ENCODE results near the gene CELSR1. TPM values are rescaled to one million over a fixed set of nuclear protein-coding genes. Genes with fewer than 3 reads are reported as not detected.

Gene CELSR1
- total RNA-seq, 1 donor from 2014 or later: 27.6 TPM

DNA sequence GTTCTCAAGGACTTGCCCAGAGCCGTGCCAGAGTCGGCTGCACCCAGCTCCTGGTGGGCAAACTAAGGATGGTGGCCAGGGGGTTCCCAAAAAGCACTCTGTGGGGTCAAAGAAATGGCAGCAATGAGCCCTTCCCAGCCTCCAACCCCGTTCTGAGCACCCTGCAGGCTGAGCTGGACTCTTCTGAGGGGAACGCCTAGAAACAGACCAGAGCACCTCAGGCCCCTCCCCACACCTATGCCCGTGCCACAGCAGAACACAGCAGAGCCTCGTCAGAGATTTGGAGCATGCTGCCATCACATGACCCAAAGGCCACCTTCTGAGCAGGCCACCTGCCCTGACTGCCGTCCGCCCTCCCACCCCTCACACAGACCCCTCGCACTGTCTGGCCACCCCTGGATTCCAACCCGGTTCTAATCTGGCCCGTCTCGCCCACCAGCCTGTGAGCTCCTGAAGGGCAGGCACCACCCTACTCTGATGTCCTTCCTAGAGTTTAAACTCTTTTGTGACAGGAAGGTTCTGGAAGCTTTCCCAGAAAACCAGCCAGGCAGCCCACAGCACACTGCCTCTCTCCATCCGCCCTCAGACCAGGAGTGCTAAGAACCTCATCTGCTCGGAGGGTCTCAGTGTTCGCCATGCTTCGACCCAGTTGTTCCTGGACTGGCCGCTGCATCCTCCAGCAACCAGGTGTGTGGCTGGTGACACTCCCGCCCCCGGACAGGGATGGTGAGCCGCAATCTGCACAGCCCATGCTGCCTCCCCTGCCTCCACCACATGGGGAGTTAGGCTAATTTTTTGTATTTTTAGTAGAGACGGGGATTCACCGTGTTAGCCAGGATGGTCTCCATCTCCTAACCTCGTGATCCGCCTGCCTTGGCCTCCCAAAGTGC is 97.6 kb downstream of the CELSR1 start:
- no peaks in the 10 kb centered on the region for H3K36me3 ChIP-seq (ENCODE audit: insufficient read depth, low read length)
- H3K4me1 ChIP-seq (ENCODE audit: insufficient read depth, low read length): no peaks in the 10 kb centered on the region
- TF ChIP-seq EZH2 (IDR thresholded peaks at IDR 0.05; ENCODE audit: insufficient read depth, low read length): no peak
- TF ChIP-seq, protein P1, sequence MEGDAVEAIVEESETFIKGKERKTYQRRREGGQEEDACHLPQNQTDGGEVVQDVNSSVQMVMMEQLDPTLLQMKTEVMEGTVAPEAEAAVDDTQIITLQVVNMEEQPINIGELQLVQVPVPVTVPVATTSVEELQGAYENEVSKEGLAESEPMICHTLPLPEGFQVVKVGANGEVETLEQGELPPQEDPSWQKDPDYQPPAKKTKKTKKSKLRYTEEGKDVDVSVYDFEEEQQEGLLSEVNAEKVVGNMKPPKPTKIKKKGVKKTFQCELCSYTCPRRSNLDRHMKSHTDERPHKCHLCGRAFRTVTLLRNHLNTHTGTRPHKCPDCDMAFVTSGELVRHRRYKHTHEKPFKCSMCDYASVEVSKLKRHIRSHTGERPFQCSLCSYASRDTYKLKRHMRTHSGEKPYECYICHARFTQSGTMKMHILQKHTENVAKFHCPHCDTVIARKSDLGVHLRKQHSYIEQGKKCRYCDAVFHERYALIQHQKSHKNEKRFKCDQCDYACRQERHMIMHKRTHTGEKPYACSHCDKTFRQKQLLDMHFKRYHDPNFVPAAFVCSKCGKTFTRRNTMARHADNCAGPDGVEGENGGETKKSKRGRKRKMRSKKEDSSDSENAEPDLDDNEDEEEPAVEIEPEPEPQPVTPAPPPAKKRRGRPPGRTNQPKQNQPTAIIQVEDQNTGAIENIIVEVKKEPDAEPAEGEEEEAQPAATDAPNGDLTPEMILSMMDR (IDR thresholded peaks at IDR 0.05; ENCODE audit: insufficient read depth, low read depth, low read length): no peak
- H3K36me3 Mint-ChIP-seq (ENCODE audit: low read depth, unreplicated experiment): peaks cover 20% of the 10 kb centered on the region
- H3K4me3 ChIP-seq (ENCODE audit: insufficient read depth, low read depth, low read length): no peak overlapping the region
- no peaks in the 10 kb centered on the region for H3K4me1 Mint-ChIP-seq (ENCODE audit: low read depth, unreplicated experiment)
- no peak overlapping the region for H3K27ac ChIP-seq (ENCODE audit: low read depth, low read length)
- H3K27me3 ChIP-seq (ENCODE audit: insufficient read depth, low read length): no peaks in the 10 kb centered on the region
- no peak for FAIRE-seq
- peak overlapping the region; percentile 59 for H3K27ac Mint-ChIP-seq (ENCODE audit: unreplicated experiment)
- H3K9me3 Mint-ChIP-seq (ENCODE audit: unreplicated experiment): no peaks in the 10 kb centered on the region
- peaks cover 2% of the 10 kb centered on the region for H3K27me3 Mint-ChIP-seq (ENCODE audit: low read depth, unreplicated experiment)
- H3K9me3 ChIP-seq (ENCODE audit: insufficient read depth, low read depth, low read length): no peaks in the 10 kb centered on the region
- peaks cover 4% of the 10 kb centered on the region for H4K20me1 ChIP-seq (ENCODE audit: insufficient read depth, low read length)
- no peaks in the 10 kb centered on the region for H3K79me2 ChIP-seq (ENCODE audit: insufficient read depth, low read length)
- H2AFZ ChIP-seq (ENCODE audit: low read depth, low read length): no peak overlapping the region
- H3K4me3 Mint-ChIP-seq (ENCODE audit: unreplicated experiment): no peak overlapping the region
- no peak overlapping the region for H3K4me2 ChIP-seq (ENCODE audit: low read length)
- no peak for DNase-seq (ENCODE audit: low read depth)
- H3K9ac ChIP-seq (ENCODE audit: low read length): no peak overlapping the region

DNA sequence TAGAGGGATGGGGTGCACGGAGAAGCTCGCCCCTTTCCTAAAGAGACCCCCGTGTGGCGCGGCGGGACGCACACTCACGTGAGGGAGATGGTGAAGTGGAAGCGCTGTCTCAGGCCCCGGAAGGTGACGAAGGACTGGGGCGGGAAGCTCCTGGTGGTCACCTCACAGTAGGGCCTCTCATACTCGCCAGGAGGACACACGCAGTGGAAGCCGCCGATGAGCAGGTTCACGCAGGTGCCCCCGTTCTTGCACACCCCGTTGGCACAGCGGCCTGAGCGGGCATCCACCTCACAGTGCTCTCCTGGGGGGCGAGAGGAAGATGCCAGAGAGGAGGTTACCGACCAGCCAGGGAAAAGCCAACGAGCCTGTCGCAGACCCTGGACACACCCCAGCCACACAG is 98.3 kb downstream of the CELSR1 start:
- no peak for DNase-seq (ENCODE audit: low read depth)
- H3K36me3 ChIP-seq (ENCODE audit: insufficient read depth, low read length): no peaks in the 10 kb centered on the region
- H3K27me3 ChIP-seq (ENCODE audit: insufficient read depth, low read length): no peaks in the 10 kb centered on the region
- H4K20me1 ChIP-seq (ENCODE audit: insufficient read depth, low read length): peaks cover 4% of the 10 kb centered on the region
- Mint-ChIP-seq H3K27ac (ENCODE audit: unreplicated experiment) (no peak overlapping the region), H3K4me3 (ENCODE audit: unreplicated experiment) (no peak overlapping the region), H3K9me3 (ENCODE audit: unreplicated experiment) (no peaks in the 10 kb centered on the region), H3K4me1 (ENCODE audit: low read depth, unreplicated experiment) (no peaks in the 10 kb centered on the region), H3K27me3 (ENCODE audit: low read depth, unreplicated experiment) (peaks cover 2% of the 10 kb centered on the region), H3K36me3 (ENCODE audit: low read depth, unreplicated experiment) (peaks cover 20% of the 10 kb centered on the region)
- H2AFZ ChIP-seq (ENCODE audit: low read depth, low read length): no peak overlapping the region
- no peak for FAIRE-seq
- TF ChIP-seq, protein P1 (IDR thresholded peaks at IDR 0.05; ENCODE audit: insufficient read depth, low read depth, low read length): no peak
- no peak overlapping the region for H3K9ac ChIP-seq (ENCODE audit: low read length)
- H3K4me1 ChIP-seq (ENCODE audit: insufficient read depth, low read length): no peaks in the 10 kb centered on the region
- H3K79me2 ChIP-seq (ENCODE audit: insufficient read depth, low read length): no peaks in the 10 kb centered on the region
- H3K4me3 ChIP-seq (ENCODE audit: insufficient read depth, low read depth, low read length): no peak overlapping the region
- H3K4me2 ChIP-seq (ENCODE audit: low read length): no peak overlapping the region
- H3K9me3 ChIP-seq (ENCODE audit: insufficient read depth, low read depth, low read length): no peaks in the 10 kb centered on the region
- no peak overlapping the region for H3K27ac ChIP-seq (ENCODE audit: low read depth, low read length)
